HEK293 (cell line): ENCODE measurements around the gene ST6GAL1.

ENCODE experiments used
- CTCF ChIA-PET: fragments of 350-600 bp; formaldehyde crosslinking; extraction: SDS; loops from one replicate; lab custom pipeline; 2021; ENCODE audit warnings: antibody characterized with exemption; lab: Yijun Ruan, JAX
- POLR2A ChIA-PET: fragments of 300-600 bp; formaldehyde crosslinking; extraction: SDS; loops from one replicate; lab custom pipeline; 2020; ENCODE audit warnings: antibody characterized with exemption, inconsistent platforms; lab: Yijun Ruan, JAX
- H3K27ac ChIP-seq: fragments of 200-500 bp; sonication (Bioruptor generic); 2 replicates; pipeline ENCODE4 v1.5.1; 2014; ENCODE audit warnings: low read depth, low read length, control low read depth, inconsistent platforms; ENCODE audit errors: extremely low read depth
- H3K36me3 ChIP-seq, 2 experiments: fragments of 200-500 bp in 1 of 2; sonication (Bioruptor generic) in 1 of 2; 1 replicate in 1 of 2; 2 replicates in 1 of 2; pipeline ENCODE4 v1.5.1; 2014 to 2017; ENCODE audit warnings: inconsistent platforms in 2 of 2, low read length in 2 of 2; ENCODE audit not compliant: control insufficient read depth in 2 of 2, insufficient read depth in 1 of 2
- H3K4me1 ChIP-seq: fragments of 200-500 bp; sonication (Bioruptor generic); 2 replicates; pipeline ENCODE4 v1.5.1; 2014; ENCODE audit warnings: mild to moderate bottlenecking, low read length, inconsistent platforms; ENCODE audit not compliant: control insufficient read depth, insufficient read depth
- H3K4me3 ChIP-seq: 2 replicates; pipeline ENCODE4 v1.5.1; 2011; ENCODE audit warnings: low read depth, mild to moderate bottlenecking, control low read depth, low read length, moderate library complexity
- H3K9me3 ChIP-seq: fragments of 200-500 bp; sonication (Bioruptor generic); 2 replicates; pipeline ENCODE4 v1.5.1; 2014; ENCODE audit warnings: low read depth, low read length, inconsistent platforms; ENCODE audit not compliant: control insufficient read depth, insufficient read depth
- SALL2 ChIP-seq: fragments of 450-650 bp; formaldehyde crosslinking; IDR thresholded peaks from 2 replicates; pipeline ENCODE4 v1.5.0; 2017; ENCODE audit warnings: missing biosample characterization, mild to moderate bottlenecking, missing genetic modification characterization, borderline replicate concordance
- ZBTB48 ChIP-seq: fragments of 450-650 bp; formaldehyde crosslinking; IDR thresholded peaks from 2 replicates; pipeline ENCODE4 v1.5.1; 2016; ENCODE audit warnings: missing biosample characterization, missing genetic modification characterization
- ZBTB7A ChIP-seq: fragments of 450-650 bp; formaldehyde crosslinking; IDR thresholded peaks from 2 replicates; pipeline ENCODE4 v1.5.1; 2016; ENCODE audit warnings: low read depth, missing biosample characterization, missing genetic modification characterization
- ZFP69B ChIP-seq: fragments of 450-650 bp; formaldehyde crosslinking; IDR thresholded peaks from 2 replicates; pipeline ENCODE4 v1.5.1; 2016; ENCODE audit warnings: missing biosample characterization, missing genetic modification characterization
- ZIC2 ChIP-seq: fragments of 450-650 bp; formaldehyde crosslinking; IDR thresholded peaks from 2 replicates; pipeline ENCODE4 v1.5.1; 2016; ENCODE audit warnings: missing biosample characterization, missing genetic modification characterization
- ZNF175 ChIP-seq: fragments of 450-650 bp; formaldehyde crosslinking; IDR thresholded peaks from 2 replicates; pipeline ENCODE4 v1.5.1; 2016; ENCODE audit warnings: missing biosample characterization, missing genetic modification characterization
- ZNF341 ChIP-seq: fragments of 450-650 bp; formaldehyde crosslinking; IDR thresholded peaks from 2 replicates; pipeline ENCODE4; 2016; ENCODE audit warnings: low read depth, missing biosample characterization, missing genetic modification characterization
- ZNF404 ChIP-seq: fragments of 450-650 bp; formaldehyde crosslinking; IDR thresholded peaks from 2 replicates; pipeline ENCODE4 v1.5.1; 2017; ENCODE audit warnings: missing biosample characterization, missing genetic modification characterization
- ZNF561 ChIP-seq: fragments of 450-650 bp; IDR thresholded peaks from 2 replicates; pipeline ENCODE4 v1.5.1; 2018; ENCODE audit warnings: missing biosample characterization, missing genetic modification characterization, borderline replicate concordance
- ZNF621 ChIP-seq: fragments of 450-650 bp; formaldehyde crosslinking; IDR thresholded peaks from 2 replicates; pipeline ENCODE4 v1.5.1; 2017; ENCODE audit warnings: missing biosample characterization, missing genetic modification characterization
- ZNF624 ChIP-seq: fragments of 450-650 bp; formaldehyde crosslinking; IDR thresholded peaks from 2 replicates; pipeline ENCODE4 v1.5.1; 2017; ENCODE audit warnings: missing biosample characterization, missing genetic modification characterization
- ZNF837 ChIP-seq: fragments of 450-650 bp; formaldehyde crosslinking; IDR thresholded peaks from 2 replicates; pipeline ENCODE4 v1.5.1; 2016; ENCODE audit warnings: missing biosample characterization, missing genetic modification characterization
- ZSCAN23 ChIP-seq: fragments of 450-650 bp; formaldehyde crosslinking; IDR thresholded peaks from 2 replicates; pipeline ENCODE4 v1.5.1; 2016; ENCODE audit warnings: missing biosample characterization, missing genetic modification characterization
- TF ChIP-seq, protein P1 (sequence below): fragments of 450-650 bp; formaldehyde crosslinking; IDR thresholded peaks from 2 replicates; pipeline ENCODE4 v1.5.1; 2016; ENCODE audit warnings: missing biosample characterization, missing genetic modification characterization, borderline replicate concordance
- TF ChIP-seq, protein P2 (sequence below): fragments of 450-650 bp; formaldehyde crosslinking; conservative IDR thresholded peaks from 2 replicates; pipeline ENCODE4 v1.5.1; 2016; ENCODE audit warnings: low read depth, missing biosample characterization, missing genetic modification characterization
- TF ChIP-seq, protein P3 (sequence below): fragments of 450-650 bp; formaldehyde crosslinking; IDR thresholded peaks from 2 replicates; pipeline ENCODE4 v1.5.1; 2016; ENCODE audit warnings: missing biosample characterization, missing genetic modification characterization
- TF ChIP-seq, protein P4 (sequence below): fragments of 450-650 bp; formaldehyde crosslinking; IDR thresholded peaks from 2 replicates; pipeline ENCODE4 v1.5.0; 2017; ENCODE audit warnings: missing biosample characterization, missing genetic modification characterization, borderline replicate concordance
- TF ChIP-seq, protein P5 (sequence below): fragments of 450-650 bp; formaldehyde crosslinking; IDR thresholded peaks from 2 replicates; pipeline ENCODE4 v1.5.1; 2016; ENCODE audit warnings: missing biosample characterization, missing genetic modification characterization, low read depth
- TF ChIP-seq, protein P6 (sequence below): fragments of 450-650 bp; formaldehyde crosslinking; IDR thresholded peaks from 2 replicates; pipeline ENCODE4 v1.5.1; 2016; ENCODE audit warnings: missing biosample characterization, missing genetic modification characterization

Gene ST6GAL1

DNA sequence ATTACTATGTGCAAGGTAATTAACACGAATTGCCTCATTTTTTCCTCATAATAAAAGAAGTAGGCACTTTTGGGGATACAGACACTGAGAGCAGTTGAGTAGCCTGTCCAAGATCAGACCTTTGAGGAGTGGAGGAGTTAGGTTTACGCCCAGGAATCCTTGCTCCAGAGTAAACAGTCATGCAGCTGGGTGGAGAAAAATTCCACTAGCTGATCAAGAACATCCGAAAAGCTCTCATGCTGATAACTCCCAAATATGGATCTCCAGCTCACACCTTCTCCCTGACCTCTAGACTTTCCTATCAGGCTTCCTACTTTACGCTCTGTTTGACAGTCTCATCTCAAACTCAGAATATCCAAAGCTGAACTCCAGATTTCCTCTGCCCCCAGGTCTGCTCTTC is 53.3 kb downstream of the ST6GAL1 start (continued):
- TF ChIP-seq, protein P1, sequence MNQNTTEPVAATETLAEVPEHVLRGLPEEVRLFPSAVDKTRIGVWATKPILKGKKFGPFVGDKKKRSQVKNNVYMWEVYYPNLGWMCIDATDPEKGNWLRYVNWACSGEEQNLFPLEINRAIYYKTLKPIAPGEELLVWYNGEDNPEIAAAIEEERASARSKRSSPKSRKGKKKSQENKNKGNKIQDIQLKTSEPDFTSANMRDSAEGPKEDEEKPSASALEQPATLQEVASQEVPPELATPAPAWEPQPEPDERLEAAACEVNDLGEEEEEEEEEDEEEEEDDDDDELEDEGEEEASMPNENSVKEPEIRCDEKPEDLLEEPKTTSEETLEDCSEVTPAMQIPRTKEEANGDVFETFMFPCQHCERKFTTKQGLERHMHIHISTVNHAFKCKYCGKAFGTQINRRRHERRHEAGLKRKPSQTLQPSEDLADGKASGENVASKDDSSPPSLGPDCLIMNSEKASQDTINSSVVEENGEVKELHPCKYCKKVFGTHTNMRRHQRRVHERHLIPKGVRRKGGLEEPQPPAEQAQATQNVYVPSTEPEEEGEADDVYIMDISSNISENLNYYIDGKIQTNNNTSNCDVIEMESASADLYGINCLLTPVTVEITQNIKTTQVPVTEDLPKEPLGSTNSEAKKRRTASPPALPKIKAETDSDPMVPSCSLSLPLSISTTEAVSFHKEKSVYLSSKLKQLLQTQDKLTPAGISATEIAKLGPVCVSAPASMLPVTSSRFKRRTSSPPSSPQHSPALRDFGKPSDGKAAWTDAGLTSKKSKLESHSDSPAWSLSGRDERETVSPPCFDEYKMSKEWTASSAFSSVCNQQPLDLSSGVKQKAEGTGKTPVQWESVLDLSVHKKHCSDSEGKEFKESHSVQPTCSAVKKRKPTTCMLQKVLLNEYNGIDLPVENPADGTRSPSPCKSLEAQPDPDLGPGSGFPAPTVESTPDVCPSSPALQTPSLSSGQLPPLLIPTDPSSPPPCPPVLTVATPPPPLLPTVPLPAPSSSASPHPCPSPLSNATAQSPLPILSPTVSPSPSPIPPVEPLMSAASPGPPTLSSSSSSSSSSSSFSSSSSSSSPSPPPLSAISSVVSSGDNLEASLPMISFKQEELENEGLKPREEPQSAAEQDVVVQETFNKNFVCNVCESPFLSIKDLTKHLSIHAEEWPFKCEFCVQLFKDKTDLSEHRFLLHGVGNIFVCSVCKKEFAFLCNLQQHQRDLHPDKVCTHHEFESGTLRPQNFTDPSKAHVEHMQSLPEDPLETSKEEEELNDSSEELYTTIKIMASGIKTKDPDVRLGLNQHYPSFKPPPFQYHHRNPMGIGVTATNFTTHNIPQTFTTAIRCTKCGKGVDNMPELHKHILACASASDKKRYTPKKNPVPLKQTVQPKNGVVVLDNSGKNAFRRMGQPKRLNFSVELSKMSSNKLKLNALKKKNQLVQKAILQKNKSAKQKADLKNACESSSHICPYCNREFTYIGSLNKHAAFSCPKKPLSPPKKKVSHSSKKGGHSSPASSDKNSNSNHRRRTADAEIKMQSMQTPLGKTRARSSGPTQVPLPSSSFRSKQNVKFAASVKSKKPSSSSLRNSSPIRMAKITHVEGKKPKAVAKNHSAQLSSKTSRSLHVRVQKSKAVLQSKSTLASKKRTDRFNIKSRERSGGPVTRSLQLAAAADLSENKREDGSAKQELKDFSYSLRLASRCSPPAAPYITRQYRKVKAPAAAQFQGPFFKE (tag by site-specific recombination): no peak

DNA sequence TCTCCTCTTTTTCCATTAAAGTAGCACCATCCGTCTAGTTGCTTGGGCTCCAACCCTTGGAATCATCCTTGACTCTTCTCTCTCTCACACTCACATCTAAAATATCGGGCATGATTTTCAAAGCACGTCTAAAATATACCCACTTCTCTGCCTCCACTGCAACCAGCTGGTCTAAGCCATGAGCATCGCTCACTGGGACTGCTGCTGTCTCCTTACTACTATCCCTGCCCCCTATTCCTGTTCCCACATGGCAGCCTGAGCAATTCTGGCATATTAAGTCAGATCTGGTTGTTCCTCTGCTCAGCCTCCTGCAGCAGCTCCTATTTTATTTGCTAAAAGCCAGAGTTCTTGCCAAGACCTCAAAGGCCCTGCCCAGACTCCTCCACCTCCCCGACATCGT is 53.7 kb downstream of the ST6GAL1 start:
- no peaks in the 10 kb centered on the region for H3K4me1 ChIP-seq
- ChIA-PET CTCF (no interaction called here), POLR2A (no interaction called here)
- no peak overlapping the region for H3K27ac ChIP-seq
- H3K9me3 ChIP-seq: no peaks in the 10 kb centered on the region
- no peak overlapping the region for H3K4me3 ChIP-seq
- no peak for TF ChIP-seq SALL2
- TF ChIP-seq ZNF837 (tag by site-specific recombination): no peak
- TF ChIP-seq, protein P2, sequence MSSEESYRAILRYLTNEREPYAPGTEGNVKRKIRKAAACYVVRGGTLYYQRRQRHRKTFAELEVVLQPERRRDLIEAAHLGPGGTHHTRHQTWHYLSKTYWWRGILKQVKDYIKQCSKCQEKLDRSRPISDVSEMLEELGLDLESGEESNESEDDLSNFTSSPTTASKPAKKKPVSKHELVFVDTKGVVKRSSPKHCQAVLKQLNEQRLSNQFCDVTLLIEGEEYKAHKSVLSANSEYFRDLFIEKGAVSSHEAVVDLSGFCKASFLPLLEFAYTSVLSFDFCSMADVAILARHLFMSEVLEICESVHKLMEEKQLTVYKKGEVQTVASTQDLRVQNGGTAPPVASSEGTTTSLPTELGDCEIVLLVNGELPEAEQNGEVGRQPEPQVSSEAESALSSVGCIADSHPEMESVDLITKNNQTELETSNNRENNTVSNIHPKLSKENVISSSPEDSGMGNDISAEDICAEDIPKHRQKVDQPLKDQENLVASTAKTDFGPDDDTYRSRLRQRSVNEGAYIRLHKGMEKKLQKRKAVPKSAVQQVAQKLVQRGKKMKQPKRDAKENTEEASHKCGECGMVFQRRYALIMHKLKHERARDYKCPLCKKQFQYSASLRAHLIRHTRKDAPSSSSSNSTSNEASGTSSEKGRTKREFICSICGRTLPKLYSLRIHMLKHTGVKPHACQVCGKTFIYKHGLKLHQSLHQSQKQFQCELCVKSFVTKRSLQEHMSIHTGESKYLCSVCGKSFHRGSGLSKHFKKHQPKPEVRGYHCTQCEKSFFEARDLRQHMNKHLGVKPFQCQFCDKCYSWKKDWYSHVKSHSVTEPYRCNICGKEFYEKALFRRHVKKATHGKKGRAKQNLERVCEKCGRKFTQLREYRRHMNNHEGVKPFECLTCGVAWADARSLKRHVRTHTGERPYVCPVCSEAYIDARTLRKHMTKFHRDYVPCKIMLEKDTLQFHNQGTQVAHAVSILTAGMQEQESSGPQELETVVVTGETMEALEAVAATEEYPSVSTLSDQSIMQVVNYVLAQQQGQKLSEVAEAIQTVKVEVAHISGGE (tag by site-specific recombination): no peak
- TF ChIP-seq ZNF621 (tag by site-specific recombination): no peak
- TF ChIP-seq ZNF404: no peak
- TF ChIP-seq ZNF341 (tag by site-specific recombination): no peak
- TF ChIP-seq, protein P3, sequence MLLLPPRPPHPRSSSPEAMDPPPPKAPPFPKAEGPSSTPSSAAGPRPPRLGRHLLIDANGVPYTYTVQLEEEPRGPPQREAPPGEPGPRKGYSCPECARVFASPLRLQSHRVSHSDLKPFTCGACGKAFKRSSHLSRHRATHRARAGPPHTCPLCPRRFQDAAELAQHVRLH: no peak
- TF ChIP-seq ZBTB48 (tag by site-specific recombination): no peak
- TF ChIP-seq, protein P4, sequence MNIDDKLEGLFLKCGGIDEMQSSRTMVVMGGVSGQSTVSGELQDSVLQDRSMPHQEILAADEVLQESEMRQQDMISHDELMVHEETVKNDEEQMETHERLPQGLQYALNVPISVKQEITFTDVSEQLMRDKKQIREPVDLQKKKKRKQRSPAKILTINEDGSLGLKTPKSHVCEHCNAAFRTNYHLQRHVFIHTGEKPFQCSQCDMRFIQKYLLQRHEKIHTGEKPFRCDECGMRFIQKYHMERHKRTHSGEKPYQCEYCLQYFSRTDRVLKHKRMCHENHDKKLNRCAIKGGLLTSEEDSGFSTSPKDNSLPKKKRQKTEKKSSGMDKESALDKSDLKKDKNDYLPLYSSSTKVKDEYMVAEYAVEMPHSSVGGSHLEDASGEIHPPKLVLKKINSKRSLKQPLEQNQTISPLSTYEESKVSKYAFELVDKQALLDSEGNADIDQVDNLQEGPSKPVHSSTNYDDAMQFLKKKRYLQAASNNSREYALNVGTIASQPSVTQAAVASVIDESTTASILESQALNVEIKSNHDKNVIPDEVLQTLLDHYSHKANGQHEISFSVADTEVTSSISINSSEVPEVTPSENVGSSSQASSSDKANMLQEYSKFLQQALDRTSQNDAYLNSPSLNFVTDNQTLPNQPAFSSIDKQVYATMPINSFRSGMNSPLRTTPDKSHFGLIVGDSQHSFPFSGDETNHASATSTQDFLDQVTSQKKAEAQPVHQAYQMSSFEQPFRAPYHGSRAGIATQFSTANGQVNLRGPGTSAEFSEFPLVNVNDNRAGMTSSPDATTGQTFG (tag by site-specific recombination): no peak
- no peak for TF ChIP-seq ZIC2 (tag by site-specific recombination)
- TF ChIP-seq ZBTB7A: no peak
- TF ChIP-seq ZNF561 (tag by site-specific recombination): no peak
- TF ChIP-seq, protein P5, sequence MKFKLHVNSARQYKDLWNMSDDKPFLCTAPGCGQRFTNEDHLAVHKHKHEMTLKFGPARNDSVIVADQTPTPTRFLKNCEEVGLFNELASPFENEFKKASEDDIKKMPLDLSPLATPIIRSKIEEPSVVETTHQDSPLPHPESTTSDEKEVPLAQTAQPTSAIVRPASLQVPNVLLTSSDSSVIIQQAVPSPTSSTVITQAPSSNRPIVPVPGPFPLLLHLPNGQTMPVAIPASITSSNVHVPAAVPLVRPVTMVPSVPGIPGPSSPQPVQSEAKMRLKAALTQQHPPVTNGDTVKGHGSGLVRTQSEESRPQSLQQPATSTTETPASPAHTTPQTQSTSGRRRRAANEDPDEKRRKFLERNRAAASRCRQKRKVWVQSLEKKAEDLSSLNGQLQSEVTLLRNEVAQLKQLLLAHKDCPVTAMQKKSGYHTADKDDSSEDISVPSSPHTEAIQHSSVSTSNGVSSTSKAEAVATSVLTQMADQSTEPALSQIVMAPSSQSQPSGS (tag by site-specific recombination): no peak
- no peak for TF ChIP-seq ZSCAN23 (tag by site-specific recombination)
- TF ChIP-seq ZNF175 (tag by site-specific recombination): no peak
- TF ChIP-seq, protein P6, sequence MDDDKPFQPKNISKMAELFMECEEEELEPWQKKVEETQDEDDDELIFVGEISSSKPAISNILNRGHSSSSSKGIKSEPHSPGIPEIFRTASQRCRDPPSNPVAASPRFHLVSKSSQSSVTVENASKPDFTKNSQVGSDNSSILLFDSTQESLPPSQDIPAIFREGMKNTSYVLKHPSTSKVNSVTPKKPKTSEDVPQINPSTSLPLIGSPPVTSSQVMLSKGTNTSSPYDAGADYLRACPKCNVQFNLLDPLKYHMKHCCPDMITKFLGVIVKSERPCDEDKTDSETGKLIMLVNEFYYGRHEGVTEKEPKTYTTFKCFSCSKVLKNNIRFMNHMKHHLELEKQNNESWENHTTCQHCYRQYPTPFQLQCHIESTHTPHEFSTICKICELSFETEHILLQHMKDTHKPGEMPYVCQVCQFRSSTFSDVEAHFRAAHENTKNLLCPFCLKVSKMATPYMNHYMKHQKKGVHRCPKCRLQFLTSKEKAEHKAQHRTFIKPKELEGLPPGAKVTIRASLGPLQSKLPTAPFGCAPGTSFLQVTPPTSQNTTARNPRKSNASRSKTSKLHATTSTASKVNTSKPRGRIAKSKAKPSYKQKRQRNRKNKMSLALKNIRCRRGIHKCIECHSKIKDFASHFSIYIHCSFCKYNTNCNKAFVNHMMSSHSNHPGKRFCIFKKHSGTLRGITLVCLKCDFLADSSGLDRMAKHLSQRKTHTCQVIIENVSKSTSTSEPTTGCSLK (tag by site-specific recombination): no peak
- no peak for TF ChIP-seq ZNF624 (tag by site-specific recombination)
- no peak for TF ChIP-seq ZFP69B (tag by site-specific recombination)
- H3K36me3 ChIP-seq: no peaks in the 10 kb centered on the region; a peak in 1 of 3 replicates
